Bronchus fibroblast of lung (primary cell): ENCODE results near the gene GNAS-AS1. TPM values are rescaled to one million over a fixed set of nuclear protein-coding genes. Genes with fewer than 3 reads are reported as not detected.

ENCODE experiments used
- total RNA-seq: library from RNA; depleted of rRNA; stranded (reverse); fragments of >200 nt; gene quantifications from 2 replicates; pipeline ENCODE4 v1.2.3, GENCODE V29; 2015

GNAS-AS1 gene
- total RNA-seq, result 0.67 and 1.2 TPM in 2 replicates

DNA sequence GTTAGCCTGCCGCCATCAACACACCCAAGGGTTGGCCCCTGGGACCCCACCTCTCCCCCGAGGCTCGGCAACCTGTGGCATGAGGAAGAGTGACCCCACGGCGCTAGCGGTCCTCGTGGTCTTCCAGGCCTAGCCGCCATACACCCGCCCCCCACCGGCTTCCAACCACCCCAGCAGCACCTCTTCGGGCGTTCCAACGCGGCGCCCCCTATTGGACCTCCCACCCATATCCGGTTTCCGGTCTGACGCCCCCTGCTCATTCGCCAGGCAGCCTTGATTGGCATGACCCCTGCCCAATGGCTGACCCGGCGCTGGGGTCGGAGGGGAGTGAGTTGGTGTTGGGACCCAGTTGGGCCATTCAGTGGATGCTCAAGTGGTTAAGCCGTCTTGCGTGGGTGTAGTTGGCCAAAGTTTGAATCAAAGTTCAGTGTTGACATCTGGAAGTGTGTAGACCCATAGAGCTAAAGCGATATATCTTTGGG lies at the start of gene GNAS-AS1:
Gene GNAS-AS1 (minus strand): TSS at position 210 of the 482 bp plus-strand sequence.

DNA sequence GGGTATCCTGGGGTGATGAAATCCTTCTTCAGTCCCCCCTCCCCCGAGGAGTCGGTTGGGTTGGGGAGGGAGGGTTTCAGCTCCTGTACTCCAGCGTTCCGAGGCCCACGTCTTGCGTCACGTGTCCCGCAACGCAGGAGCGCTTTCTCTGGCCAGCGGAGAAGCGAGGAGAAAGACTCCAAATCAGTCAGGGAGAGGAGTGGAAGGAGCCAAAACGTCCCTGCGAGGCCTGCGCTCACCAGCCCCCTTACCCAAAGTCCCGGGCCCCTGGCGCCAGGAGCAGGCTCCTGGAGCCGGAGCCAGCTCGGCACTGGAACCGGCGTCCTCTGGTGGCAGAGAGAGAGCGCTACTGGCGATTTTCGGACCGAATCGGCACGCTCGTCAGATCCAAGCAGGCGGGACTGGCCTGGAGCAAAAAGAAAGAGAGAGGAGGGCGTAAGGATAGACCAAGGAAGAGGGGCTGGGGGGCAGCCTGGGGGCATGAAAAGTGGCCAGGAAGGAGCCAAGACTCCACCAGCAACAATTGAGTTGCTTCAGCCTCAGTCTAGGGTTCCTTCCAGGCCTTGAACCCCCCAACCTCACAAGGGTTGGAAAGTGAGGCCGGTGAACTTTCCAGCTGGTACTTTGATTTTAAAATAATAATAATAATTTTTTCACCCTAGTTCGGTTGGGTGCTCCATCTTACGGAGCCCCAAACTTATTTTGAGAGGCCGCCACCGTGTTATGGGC lies 2.0 kb upstream of the GNAS-AS1 start, which contains the start of gene GNAS:
Gene GNAS (plus strand): TSS at position 174 of the 729 bp plus-strand sequence.

Other genes with a start within 250 kb of the GNAS-AS1 start
- gene STX16, start 199.6 kb downstream of the GNAS-AS1 start, total RNA-seq, result 9.4 and 17.7 TPM in 2 replicates
- gene NPEPL1, start 158.1 kb downstream of the GNAS-AS1 start, total RNA-seq, result 13.8 and 19.0 TPM in 2 replicates
- 370 and 406 TPM in 2 replicates for gene GNAS, start 1.8 kb upstream of the GNAS-AS1 start, total RNA-seq
- gene NELFCD, start 130.4 kb upstream of the GNAS-AS1 start, total RNA-seq, result 55.1 and 56.3 TPM in 2 replicates
- 52.8 and 58.0 TPM in 2 replicates for gene CTSZ, start 156.4 kb upstream of the GNAS-AS1 start, total RNA-seq
- not detected in 2 replicates for gene TUBB1, start 168.5 kb upstream of the GNAS-AS1 start, total RNA-seq
- gene ATP5F1E, start 181.4 kb upstream of the GNAS-AS1 start, total RNA-seq, result 16.2 and 16.8 TPM in 2 replicates
- gene PRELID3B, start 191.9 kb upstream of the GNAS-AS1 start, total RNA-seq, result 36.1 and 43.0 TPM in 2 replicates